HG03354 (cell line): ENCODE data around the gene LIMCH1.

Source experiments
- ATAC-seq: cut with Tn5 transposase; IDR thresholded peaks from one replicate; pipeline ENCODE4 v1.9.1; 2021; ENCODE audit warnings: mild to moderate bottlenecking; ENCODE audit not compliant: unreplicated experiment, poor library complexity, severe bottlenecking

LIMCH1 gene

GRCh38 chr4:41660352-41660751, 122.4 kb downstream of the LIMCH1 start:
- ATAC-seq, result no peak

GRCh38 chr4:41661442-41662076, 123.6 kb downstream of the LIMCH1 start:
- ATAC-seq, result peak; percentile 68

- no peak for ATAC-seq
These were observed 127.8 kb downstream of the LIMCH1 start for GRCh38 chr4:41665636-41666207.

GRCh38 chr4:41668024-41668423, 130.1 kb downstream of the LIMCH1 start:
- ATAC-seq, result no peak

- no peak for ATAC-seq
These were observed 132.6 kb downstream of the LIMCH1 start for GRCh38 chr4:41670530-41670929.

- ATAC-seq, result no peak
These were observed 133.0 kb downstream of the LIMCH1 start for GRCh38 chr4:41670982-41671381.

- no peak for ATAC-seq
These were observed 140.3 kb downstream of the LIMCH1 start for GRCh38 chr4:41678086-41678816.

- ATAC-seq, result no peak
These were observed 141.0 kb downstream of the LIMCH1 start for GRCh38 chr4:41678951-41679350.

GRCh38 chr4:41679991-41680390, 142.0 kb downstream of the LIMCH1 start:
- ATAC-seq, result no peak

GRCh38 chr4:41681054-41681453, 143.1 kb downstream of the LIMCH1 start:
- no peak for ATAC-seq

- no peak for ATAC-seq
These were observed 145.4 kb downstream of the LIMCH1 start for GRCh38 chr4:41683326-41683725.

- ATAC-seq, result no peak
These were observed 148.9 kb downstream of the LIMCH1 start for GRCh38 chr4:41686893-41687292.

GRCh38 chr4:41687971-41688370, 150.0 kb downstream of the LIMCH1 start:
- no peak for ATAC-seq

- ATAC-seq, result peak; percentile 81
These were observed 154.9 kb downstream of the LIMCH1 start for GRCh38 chr4:41692717-41693345.

GRCh38 chr4:41693629-41694028, 155.7 kb downstream of the LIMCH1 start:
- no peak for ATAC-seq

- ATAC-seq, result no peak
These were observed 158.2 kb downstream of the LIMCH1 start for GRCh38 chr4:41696131-41696530.

GRCh38 chr4:41696763-41697162, 158.8 kb downstream of the LIMCH1 start:
- no peak for ATAC-seq

- no peak for ATAC-seq
These were observed 164.0 kb downstream of the LIMCH1 start for GRCh38 chr4:41701983-41702382.

- ATAC-seq, result no peak
These were observed 164.8 kb downstream of the LIMCH1 start for GRCh38 chr4:41702770-41703169.

GRCh38 chr4:41703785-41704184, 165.8 kb downstream of the LIMCH1 start:
- ATAC-seq, result no peak
